ENCODE measurements around the gene GRIA1. TPM values are rescaled to one million over a fixed set of nuclear protein-coding genes. Genes with fewer than 3 reads are reported as not detected.

Gene GRIA1
- total RNA-seq, 2 donors from 2014 or later: 1.2 TPM; not detected in 1

- DNase-seq: no peak
- no peaks in the 10 kb centered on the region for H3K36me3 ChIP-seq (ENCODE audit: control insufficient read depth, insufficient read depth, low read length)
- WGBS, 2 experiments (ENCODE audit: insufficient coverage in 1 of 2, insufficient read length in 1 of 2): 71 to 74% methylated on average over 1 to 2 of the region's 2 CpGs
- Mint-ChIP-seq H3K4me3 (no peak overlapping the region), H3K4me1 (peaks cover 48% of the 10 kb centered on the region), H3K9me3 (no peaks in the 10 kb centered on the region), H3K36me3 (ENCODE audit: low read depth) (no peaks in the 10 kb centered on the region), H3K27ac (peak overlapping the region; percentile 22), H3K27me3 (ENCODE audit: insufficient read depth) (no peaks in the 10 kb centered on the region)
- no peaks in the 10 kb centered on the region for H3K9me3 ChIP-seq (ENCODE audit: control insufficient read depth, low read length)
- no peak overlapping the region for H3K27ac ChIP-seq (ENCODE audit: low read depth, low read length)
- H3K27me3 ChIP-seq (ENCODE audit: control insufficient read depth, insufficient read depth, low read length, poor library complexity, severe bottlenecking): peaks cover 6% of the 10 kb centered on the region
- TF ChIP-seq CTCF (conservative IDR thresholded peaks at IDR 0.05): no peak
- H3K4me3 ChIP-seq (ENCODE audit: low read length): no peak overlapping the region
- H3K9ac ChIP-seq (ENCODE audit: extremely low read depth, low read length, poor library complexity, severe bottlenecking): no peak overlapping the region
- H3K4me1 ChIP-seq (ENCODE audit: control insufficient read depth, insufficient read depth, low read length): peaks cover 26% of the 10 kb centered on the region
Measured at GRCh38 chr5:153779836-153780235, 289.4 kb downstream of the GRIA1 start.

GRCh38 chr5:153780876-153781705 lies 290.6 kb downstream of the GRIA1 start:
- Mint-ChIP-seq H3K9me3 (no peaks in the 10 kb centered on the region), H3K27ac (peak overlapping the region; percentile 78), H3K4me1 (peaks cover 43% of the 10 kb centered on the region), H3K36me3 (ENCODE audit: low read depth) (no peaks in the 10 kb centered on the region), H3K27me3 (ENCODE audit: insufficient read depth) (peaks cover 1% of the 10 kb centered on the region), H3K4me3 (no peak overlapping the region)
- Histone ChIP-seq H3K36me3 (ENCODE audit: control insufficient read depth, insufficient read depth, low read length) (no peaks in the 10 kb centered on the region), H3K9ac (ENCODE audit: extremely low read depth, low read length, poor library complexity, severe bottlenecking) (peak overlapping the region; percentile 7), H3K27me3 (ENCODE audit: control insufficient read depth, insufficient read depth, low read length, poor library complexity, severe bottlenecking) (peaks cover 6% of the 10 kb centered on the region), H3K4me1 (ENCODE audit: control insufficient read depth, insufficient read depth, low read length) (peaks cover 26% of the 10 kb centered on the region), H3K9me3 (ENCODE audit: control insufficient read depth, low read length) (no peaks in the 10 kb centered on the region), H3K4me3 (ENCODE audit: low read length) (peak overlapping the region; percentile 12), H3K27ac (ENCODE audit: low read depth, low read length) (no peak overlapping the region)
- 27 to 35% methylated on average over 2 to 4 of the region's 4 CpGs for whole genome bisulfite sequencing, 2 experiments (ENCODE audit: insufficient coverage in 1 of 2, insufficient read length in 1 of 2)
- DNase-seq: peak; percentile 68
- TF ChIP-seq CTCF (conservative IDR thresholded peaks at IDR 0.05): no peak

GRCh38 chr5:153782589-153783361 lies 292.3 kb downstream of the GRIA1 start:
- H3K36me3 Mint-ChIP-seq (ENCODE audit: low read depth): no peaks in the 10 kb centered on the region
- peaks cover 7% of the 10 kb centered on the region for H3K27me3 Mint-ChIP-seq (ENCODE audit: insufficient read depth)
- Histone ChIP-seq H3K36me3 (ENCODE audit: control insufficient read depth, insufficient read depth, low read length) (no peaks in the 10 kb centered on the region), H3K4me3 (ENCODE audit: low read length) (no peak overlapping the region), H3K4me1 (ENCODE audit: control insufficient read depth, insufficient read depth, low read length) (peaks cover 26% of the 10 kb centered on the region), H3K9me3 (ENCODE audit: control insufficient read depth, low read length) (no peaks in the 10 kb centered on the region), H3K27ac (ENCODE audit: low read depth, low read length) (no peak overlapping the region), H3K9ac (ENCODE audit: extremely low read depth, low read length, poor library complexity, severe bottlenecking) (peak overlapping the region; percentile 38), H3K27me3 (ENCODE audit: control insufficient read depth, insufficient read depth, low read length, poor library complexity, severe bottlenecking) (no peaks in the 10 kb centered on the region)
- 27 to 50% methylated on average over 3 to 6 of the region's 6 CpGs for WGBS, 2 experiments (ENCODE audit: insufficient coverage in 1 of 2, insufficient read length in 1 of 2)
- peaks cover 43% of the 10 kb centered on the region for H3K4me1 Mint-ChIP-seq
- peak; percentile 76 for TF ChIP-seq CTCF (conservative IDR thresholded peaks at IDR 0.05)
- H3K9me3 Mint-ChIP-seq: no peaks in the 10 kb centered on the region
- peak overlapping the region; percentile 93 for H3K27ac Mint-ChIP-seq
- peak; percentile 88 for DNase-seq
- no peak overlapping the region for H3K4me3 Mint-ChIP-seq

Measured in endodermal cell (in vitro differentiated cells).